GM19239 (cell line): ENCODE results near the gene ZC3H4.
"Not testable (repeated sequence)": the region's sequence is repeated elsewhere in the genome, so short reads cannot be mapped to it uniquely, and the experiment has no call there.

Experiments used
- DNase-seq: peaks from one replicate; pipeline ENCODE4 v3.0.0; 2011; ENCODE audit warnings: low spot score; ENCODE audit not compliant: insufficient read length
- FAIRE-seq: peaks from 2 replicates; lab custom pipeline; 2011; peaks lifted over from hg19 to GRCh38; lab: Jason Lieb, UNC

ZC3H4 gene

DNA sequence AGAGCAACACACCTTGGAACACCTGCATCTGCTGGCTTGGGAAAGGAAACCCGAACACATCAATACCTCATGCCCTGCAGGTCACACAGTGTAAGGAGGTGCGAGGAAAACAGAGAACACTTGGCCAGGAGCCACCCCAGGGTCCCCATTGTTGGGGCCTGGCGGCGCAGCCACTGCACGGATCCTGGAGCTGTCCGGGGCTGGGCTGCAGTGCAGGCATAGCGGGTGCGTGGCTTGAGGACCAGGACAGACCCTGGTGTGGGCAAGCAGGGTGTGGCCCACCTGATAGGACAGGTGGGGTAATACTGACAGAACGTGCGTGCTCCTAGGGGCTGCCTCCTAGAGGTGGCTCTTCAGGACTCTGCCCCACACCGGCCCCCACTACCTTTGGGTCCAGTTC, 48.3 kb downstream of the ZC3H4 start:
- no peak for FAIRE-seq
- no peak for DNase-seq

DNA sequence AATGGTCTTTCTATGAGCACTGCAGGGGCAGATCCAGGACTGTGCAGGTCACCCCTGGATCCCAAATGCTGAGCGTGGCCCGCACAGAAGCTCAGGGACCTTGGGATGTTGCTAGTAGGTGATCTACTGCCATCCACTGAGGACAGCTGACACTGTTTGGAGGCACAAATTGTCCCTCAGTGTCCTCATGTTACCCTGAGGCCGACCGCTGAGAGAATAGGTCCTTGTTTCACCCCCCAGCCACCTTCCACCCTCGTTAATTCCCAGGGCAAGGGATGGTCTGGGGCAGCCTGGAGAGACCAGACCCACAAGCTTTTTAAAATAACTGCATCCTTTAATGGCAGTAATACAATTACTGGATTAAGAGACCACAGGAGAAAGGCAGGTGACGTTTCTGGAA, 49.7 kb downstream of the ZC3H4 start:
- no peak for FAIRE-seq
- DNase-seq: no peak

DNA sequence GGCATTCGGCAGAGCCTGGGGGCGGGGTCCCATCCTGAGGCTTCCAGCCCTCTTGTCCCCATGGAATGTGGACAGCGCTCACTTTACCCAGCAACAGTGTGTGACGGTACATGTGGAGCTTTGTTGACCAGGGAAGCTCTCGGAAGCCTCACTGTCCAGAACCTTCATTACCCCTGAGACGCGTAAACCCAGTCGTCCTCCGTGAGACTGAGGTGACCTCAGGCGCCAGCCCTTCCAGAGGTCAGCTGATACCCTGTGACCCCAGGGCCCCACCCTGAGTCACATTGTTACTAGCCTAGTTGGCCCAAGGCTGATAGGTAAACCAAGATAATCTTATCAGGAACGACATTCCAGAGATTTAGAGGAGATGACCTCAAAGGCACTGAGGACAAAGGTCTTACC, 55.0 kb downstream of the ZC3H4 start:
- FAIRE-seq: no peak
- DNase-seq: no peak

DNA sequence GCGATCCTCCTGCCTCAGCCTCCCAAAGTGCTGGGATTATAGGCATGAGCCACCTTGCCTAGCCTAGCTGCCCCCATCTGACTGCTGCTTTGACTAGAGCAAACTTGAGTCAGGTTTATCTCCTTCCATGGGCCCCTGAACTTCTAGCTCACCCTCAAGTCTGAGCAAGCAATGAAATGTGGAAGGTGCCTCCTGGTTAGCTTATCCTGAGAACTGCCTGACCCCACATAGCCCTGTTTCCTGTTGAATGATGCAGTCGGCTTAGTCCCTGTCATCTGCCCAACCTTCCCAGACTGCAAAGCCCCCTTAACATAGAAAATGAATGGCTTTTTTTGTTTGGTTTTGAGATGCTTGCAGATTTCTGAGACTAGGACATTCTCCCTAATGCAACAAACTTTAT, 56.2 kb downstream of the ZC3H4 start:
- no peak for DNase-seq
- FAIRE-seq: no peak

DNA sequence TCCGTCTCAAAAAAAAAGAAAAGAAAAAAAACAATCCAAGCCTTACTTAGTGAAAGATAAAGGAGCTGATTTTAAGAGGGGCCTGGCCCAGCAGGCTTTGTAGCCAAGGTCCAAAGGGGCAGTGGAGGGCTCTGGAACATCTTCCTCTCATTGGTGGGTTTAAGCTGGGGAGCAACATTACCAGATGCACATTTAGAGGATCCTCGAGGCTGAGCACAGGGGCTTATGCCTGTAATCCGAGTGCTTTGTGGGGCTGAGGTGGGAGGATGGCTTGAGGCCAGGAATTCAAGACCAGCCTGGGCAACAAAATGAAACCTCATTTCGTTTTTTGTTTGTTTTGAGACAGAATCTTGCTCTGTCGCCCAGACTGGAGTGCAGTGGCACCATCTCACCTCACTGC, 57.2 kb downstream of the ZC3H4 start:
- FAIRE-seq: no peak
- no peak for DNase-seq

DNA sequence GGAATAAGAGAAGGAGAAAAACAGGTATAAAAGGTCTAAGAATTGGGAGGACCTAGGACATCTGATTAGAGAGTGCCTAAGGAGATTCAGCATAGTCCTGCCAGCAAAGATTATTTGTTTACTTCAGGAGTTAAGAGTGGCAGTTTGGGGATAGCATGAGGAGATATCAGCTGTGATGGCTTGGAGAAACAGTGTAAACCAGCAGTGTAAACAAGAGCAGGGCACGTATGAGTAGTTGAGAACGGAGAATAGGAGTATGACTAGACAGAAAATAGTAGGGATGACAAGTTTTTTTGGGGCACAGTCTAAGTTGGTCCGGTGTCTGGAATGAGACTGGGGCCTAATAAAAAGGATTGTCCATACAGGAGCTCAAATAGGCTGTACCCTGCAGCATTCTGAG, 63.0 kb downstream of the ZC3H4 start:
- not testable (repeated sequence) for FAIRE-seq, DNase-seq

DNA sequence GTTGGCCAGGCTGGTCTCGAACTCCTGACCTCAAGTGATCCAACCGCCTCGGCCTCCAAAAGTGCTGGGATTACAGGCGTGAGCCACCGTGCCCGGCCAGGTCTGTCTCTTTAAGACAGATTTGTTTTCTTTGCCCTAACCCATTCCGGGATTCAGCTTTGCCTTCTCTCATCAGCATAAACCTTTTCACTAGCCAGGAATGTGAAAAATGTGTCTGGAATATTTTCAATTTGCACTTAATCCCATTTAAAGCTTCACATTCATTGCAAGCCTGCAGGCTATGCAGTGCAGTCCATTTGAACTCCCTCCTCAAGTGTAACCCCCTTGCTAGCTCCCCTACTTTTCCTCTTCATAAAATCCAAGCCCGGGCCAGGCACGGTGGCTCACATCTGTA, 64.3 kb downstream of the ZC3H4 start:
- FAIRE-seq (no peak), DNase-seq (no peak)

DNA sequence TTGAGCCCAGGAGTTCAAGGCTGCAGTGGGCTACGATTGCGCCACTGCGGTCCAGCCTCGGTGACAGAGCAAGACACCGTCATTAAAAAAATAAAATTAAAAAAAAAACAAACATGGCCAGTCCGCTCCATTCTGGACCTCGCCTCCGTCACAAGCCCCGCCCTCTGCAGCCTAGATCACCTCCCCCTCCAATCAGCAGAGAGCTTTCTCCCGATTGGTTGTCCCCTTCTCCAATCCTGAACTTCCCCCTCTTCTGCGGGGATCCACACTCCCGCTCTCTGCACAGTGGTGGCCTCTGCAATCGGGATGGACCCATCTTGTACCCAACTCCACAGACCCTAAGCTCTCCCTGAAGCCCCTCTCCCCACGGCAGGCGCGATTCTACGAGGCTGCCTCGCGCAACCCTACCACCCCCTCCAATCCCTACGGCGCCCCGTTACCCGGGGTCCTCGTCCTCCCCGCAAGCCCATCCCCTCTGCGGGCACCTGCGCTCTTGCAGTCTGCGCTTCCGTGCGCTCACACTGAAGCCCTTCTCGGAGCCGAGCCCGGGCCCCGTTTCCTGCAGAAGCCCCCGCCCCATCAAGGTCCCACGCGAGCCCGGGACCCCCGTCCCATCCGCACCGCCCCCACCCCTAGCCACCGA, 65.7 kb downstream of the ZC3H4 start:
- peak; percentile 94 for FAIRE-seq
- DNase-seq: peak; percentile 97

DNA sequence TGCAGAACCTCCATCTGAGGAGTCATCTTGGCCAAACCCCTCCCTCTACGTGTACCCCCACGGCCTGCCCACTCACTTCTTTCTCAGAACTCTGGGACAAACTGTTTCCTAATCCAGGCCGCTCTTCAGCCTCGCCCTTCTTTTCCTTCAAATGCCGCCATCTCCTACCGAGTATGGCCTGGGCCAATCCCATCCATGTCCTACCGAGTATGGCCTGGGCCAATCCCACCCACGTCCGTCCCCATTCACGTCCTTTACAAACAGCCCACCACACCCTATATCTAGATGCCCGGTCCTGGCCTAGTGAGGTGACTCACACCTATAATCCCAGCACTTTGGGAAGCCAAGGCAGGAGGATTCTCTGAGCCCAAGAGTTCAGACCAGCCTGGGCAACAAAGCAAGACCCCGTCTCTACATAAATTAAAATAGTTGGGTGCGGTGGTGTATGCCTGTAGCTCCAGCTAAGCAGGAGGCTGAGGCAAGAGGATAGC, 66.3 kb downstream of the ZC3H4 start:
- no peak for DNase-seq
- FAIRE-seq: no peak

DNA sequence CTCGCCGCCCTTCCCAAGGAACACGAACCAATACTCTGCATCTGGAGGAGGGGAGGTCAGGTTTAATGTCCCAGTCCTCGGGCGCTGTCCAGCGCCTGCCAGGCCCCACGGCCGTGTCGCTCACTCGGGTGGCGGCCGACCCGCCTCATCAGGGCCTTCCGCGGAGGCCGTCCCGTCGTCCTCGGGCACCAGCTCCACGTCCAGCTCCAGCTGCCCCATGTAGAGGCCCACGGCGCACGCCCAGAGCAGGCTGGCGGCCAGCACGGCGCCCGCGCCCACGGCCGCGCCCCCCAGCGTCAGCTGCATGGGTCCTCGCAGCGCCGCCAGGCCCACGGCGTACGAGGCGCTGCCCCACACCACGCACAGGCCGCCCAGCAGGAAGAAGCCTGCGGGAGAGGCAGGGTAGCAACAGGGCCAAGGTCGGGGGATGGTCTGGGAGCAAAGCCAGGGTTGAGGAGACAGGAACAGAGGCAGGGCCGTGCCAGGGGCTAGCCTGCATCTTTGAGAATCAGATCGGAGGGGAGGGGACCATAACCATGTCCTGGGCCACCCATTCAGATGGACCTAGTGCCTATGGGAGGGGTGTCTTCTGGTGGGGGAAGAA, 67.6 kb downstream of the ZC3H4 start:
- no peak for FAIRE-seq
- no peak for DNase-seq

DNA sequence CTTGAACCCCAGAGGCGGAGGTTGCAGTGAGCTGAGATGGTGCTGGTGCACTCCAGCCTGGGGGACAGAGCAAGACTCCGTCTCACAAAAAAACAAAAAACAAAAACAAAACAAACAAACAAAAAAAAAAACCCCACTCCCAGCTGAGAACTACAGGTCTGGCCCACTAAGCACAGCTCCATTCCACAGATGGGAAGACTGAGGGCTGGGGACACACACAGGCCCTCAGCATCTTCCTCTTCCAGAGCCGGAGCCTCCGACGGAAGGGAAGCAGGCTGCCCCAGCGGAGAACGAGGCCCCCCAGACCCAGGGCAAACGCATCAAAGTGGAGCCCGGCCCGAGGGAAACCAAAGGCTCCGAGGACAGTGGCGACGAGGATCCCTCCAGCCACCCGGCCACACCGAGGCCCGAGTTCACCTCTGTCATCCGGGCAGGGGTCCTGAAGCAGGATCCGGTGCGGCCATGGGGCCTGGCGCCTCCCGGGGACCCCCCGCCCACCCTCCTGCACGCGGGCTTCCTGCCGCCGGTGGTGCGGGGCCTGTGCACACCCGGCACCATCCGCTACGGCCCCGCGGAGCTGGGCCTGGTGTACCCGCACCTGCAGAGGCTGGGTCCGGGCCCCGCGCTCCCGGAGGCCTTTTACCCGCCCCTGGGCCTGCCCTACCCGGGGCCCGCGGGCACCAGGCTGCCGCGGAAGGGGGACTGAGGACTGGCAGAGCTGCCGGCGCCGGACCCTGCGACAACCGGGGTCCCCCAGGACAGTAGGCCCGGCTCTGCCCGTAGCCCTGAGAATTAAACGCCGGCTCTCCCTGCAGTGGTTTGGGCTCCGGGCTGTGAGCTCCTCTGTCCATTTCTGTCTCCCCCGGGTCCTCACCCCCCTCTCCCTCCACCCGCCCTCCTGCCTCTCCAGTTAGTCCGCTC, 68.4 kb downstream of the ZC3H4 start:
- no peak for DNase-seq
- no peak for FAIRE-seq

DNA sequence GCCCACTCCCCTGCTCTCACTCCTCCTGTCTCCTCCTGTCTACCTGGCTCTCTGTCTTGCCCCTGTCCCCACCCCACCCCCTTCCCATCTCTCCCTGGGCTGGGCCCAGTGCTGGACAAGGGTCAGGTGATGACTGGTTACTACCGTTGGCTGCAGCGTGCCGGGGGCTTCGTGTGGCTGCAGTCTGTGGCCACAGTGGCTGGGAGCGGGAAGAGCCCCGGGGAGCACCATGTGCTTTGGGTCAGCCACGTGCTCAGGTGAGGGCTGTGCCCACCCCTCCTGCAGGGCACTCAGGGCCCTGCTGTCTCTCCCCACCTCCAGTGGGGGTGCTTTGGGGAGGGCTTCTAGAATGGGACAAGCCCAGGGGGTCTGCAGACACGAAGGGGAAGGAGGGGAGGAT, 72.7 kb downstream of the ZC3H4 start:
- FAIRE-seq (no peak), DNase-seq (no peak)

DNA sequence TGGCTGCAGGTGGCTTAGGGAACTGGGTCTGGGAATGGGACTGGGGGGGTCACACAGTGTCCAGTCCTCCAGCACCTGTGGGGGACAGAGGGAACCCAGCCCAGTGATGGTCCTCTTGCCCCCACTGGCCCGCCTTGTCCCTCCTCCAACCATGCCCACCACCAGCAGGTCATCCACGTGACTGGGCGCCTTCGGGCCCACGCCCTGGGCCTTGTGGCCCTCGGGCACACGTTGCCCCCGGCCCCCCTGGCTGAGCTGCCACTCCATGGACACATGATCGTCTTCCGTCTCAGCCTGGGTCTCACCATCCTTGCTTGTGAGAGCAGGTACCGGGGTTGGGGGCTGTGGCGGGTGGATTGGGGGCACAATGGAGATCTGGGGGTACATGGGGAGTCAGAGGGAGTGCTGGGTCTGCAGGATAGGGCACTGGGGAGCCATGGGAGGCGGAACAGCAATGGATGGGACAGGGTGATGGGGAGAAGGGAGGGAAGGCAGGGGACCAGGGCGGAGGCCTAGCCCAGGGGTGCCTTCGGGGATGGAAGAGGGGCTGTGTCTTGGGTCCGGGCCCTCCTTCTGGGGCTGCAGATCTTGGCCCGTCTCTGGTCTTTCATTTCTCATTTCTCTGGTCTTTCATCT, 74.2 kb downstream of the ZC3H4 start:
- FAIRE-seq: no peak

DNA sequence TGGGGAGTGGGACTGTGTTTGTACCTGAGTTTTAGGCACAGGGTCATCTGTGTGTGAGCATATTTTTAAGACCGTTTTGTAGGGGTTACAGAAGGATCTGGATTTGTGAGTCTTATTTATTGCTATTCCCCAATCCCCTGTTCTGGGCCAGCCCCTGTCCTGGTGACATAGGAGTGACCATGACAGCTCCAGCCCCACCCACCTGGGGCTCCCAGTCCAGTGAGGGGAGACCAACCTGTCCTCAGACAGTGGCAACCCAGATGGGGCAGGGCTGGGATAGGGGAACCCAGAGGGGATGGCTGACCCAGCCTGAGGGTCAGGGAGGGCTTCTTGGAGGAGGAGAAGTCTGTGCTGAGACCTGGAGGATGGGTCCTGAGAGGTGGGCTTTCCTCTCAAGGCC, 75.8 kb downstream of the ZC3H4 start:
- FAIRE-seq (no peak), DNase-seq (no peak)

More for the DNA sequence above, 74.2 kb downstream of the ZC3H4 start:
- DNase-seq: no peak

DNA sequence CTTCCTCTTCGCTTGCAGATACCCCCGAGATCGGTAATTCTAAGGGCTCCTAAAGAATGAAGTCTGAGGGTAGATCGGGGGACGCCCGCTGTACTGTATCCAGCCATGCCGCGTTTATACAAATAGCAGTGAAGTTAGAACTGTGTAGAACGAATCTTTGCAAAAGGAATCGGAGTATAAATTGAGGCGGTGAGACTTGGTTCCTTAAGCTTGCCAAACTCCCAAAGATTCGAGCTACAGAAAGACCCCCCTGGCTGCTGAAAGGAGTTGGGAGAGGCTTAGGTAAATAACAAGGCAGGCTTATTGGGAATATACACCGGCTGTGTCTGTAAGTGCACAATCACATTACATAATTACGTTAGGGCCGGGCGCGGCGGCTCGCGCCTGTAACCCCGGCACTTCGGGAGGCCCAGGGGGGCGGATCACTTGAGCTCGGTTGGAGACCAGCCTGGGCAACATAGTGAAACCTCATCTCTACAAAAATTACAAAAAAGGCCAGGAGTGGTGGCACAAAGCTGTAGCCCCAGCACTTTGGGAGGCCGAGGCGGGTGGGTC, 77.4 kb downstream of the ZC3H4 start:
- DNase-seq (no peak), FAIRE-seq (no peak)

DNA sequence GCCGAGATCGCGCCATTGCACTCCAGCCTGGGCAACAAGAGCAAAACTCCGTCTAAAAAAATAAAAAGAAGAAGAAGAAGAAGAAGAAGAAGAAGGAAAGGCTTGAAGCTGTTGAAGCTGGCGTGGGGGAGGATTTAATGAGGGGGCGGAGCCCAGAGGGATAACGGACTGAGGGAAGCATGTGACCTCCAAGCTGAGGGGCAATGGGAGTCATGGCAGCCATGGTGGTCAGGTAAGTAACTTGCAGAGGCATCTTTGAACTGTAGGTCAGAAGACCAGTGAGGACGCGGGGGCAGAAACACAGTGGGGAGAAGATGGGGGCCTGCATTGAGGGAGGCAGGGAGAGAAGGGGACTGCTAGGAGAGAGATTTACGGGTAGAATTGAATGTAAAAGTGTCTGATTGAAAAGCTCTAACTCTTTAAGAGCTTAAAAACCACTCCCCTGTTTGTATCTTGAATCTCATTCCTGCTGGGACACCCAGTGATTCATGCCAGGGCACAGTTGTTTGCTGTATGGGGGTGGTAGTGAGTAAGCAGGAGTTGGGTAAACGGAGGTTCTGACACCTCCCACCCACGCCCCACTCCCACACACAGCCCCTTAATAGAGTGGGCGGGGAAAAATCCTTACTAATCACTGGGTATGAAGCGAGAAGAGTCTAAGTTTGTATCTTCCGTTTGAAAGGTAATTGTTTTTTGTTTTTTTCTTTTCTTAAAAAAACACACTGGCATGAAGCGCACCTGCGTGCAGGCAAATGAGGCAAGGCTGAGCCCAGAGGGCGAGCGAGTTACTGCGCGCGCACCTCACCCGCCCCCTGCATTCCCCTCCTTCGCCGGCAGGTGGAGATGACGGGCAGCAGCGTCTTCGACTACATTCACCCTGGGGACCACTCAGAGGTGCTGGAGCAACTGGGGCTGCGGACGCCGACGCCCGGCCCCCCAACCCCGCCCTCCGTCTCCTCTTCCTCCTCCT, 78.2 kb downstream of the ZC3H4 start:
- peak; percentile 93 for FAIRE-seq
- DNase-seq: peak; percentile 98

DNA sequence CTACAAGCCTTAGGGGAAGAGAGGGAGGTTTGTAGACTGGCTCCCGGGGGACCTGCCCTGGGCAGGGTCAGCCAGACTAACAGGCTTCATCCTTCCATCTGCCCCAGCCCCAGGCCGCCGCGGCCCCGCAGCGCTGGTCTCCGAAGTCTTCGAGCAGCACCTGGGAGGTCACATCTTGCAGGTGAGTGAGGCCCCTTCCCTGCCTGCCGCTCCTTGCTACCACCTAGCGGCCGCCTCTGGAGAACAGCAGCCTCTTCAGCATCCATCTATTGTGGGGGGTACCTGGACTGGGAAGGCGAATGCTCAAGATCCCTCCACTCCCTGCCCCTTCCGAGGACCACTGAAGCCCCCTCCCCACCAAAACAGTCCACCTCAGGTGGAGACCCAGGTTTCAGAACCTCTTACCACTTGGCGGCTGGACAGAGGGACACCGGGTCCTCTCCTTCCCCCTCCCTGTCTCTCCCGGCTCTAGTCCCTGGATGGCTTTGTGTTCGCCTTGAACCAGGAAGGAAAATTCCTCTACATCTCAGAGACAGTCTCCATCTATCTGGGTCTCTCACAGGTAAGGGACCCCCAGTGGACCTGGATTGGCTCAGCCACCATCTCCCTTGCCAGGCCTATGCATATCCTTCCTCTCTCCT, 81.3 kb downstream of the ZC3H4 start:
- DNase-seq: peak; percentile 75
- peak; percentile 84 for FAIRE-seq

DNA sequence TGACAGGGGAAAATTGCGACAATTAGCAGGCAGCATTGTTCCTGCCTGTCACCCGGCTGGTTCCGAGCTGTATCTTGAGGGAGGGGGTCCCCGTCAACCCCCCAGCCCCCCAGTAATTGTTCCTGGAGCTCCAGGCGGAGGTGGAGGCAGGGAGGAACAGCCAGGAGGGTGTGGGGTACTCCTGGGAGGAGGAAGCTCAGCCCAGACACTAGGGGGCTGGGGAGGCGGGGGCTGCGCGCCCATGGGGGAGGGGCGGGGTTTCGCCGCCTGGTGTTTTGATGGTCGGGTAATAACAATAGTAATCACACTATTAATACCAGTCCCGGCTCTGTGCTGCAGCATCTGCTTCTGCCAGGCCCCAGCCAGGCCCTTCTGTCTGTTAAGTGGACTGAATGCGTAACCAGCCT, 85.4 kb downstream of the ZC3H4 start:
- no peak for DNase-seq
- no peak for FAIRE-seq

DNA sequence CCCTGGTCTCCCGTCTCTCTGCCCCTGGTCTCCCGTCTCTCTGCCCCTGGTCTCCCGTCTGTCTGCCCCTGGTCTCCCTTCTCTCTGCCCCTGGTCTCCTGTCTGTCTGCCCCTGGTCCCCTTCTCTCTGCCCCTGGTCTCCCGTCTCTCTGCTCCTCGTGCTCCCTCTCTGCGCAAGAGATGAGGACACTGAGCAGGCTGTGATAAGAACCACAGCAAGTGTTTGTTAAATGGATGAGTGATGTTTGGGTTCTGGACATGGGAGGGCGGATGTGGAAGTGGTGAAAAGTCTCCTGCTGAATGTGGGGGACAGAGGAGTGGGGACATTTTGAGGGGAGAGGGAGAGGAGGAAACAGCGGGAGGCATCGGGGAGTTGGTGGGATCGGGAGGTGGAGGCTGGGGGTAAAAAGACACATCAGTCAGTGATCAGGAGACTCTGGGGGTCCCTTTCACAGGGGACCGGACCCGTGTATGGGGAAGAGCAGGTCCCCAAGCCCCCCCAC, 85.9 kb downstream of the ZC3H4 start:
- FAIRE-seq (no peak), DNase-seq (no peak)
